HCT116 (cell line): ENCODE data around the gene MRPS2. TPM values are rescaled to one million over a fixed set of nuclear protein-coding genes. Genes with fewer than 3 reads are reported as not detected.

Source experiments
- ATAC-seq: fragments of 200-7000 bp; cut with Tn5 transposase; 2 replicates; pipeline ENCODE4 v1.9.1; 2020; ENCODE audit warnings: mild to moderate bottlenecking, moderate library complexity
- BruUV-seq: library from RNA; stranded (reverse); fragments of 400-500 nt; replicated peaks from 2 replicates; lab custom pipeline; 2021; lab: Mats Ljungman, UMichigan
- CTCF ChIA-PET: fragments of 300-600 bp; sonication (Branson Sonifier 250); formaldehyde crosslinking; loops from one replicate; lab custom pipeline; 2021; ENCODE audit warnings: antibody characterized with exemption; lab: Charles Lee
- POLR2A ChIA-PET: fragments of 300-600, 350-600 bp; sonication (Branson Sonifier 250); formaldehyde crosslinking; loops from one replicate; lab custom pipeline; 2021; ENCODE audit warnings: antibody characterized with exemption; lab: Charles Lee
- RAD21 ChIA-PET, 2 experiments: fragments of 300-600 bp; sonication (Branson Sonifier 250); formaldehyde crosslinking; loops; one replicate each; lab custom pipeline; 2023; ENCODE audit warnings: low total read pairs in 2 of 2; ENCODE audit not compliant: uncharacterized antibody in 2 of 2, unreplicated experiment in 2 of 2, low non-redundant PET in 1 of 2; lab: Charles Lee
- DNase-seq: peaks from one replicate; pipeline ENCODE4 v3.0.0-alpha.2; 2010; ENCODE audit warnings: low read depth, low spot score
- H2AFZ ChIP-seq: fragments of 200-600 bp; shearing (Covaris generic), sonication (generic); 2 replicates; pipeline ENCODE4 v1.6.1; 2017; ENCODE audit warnings: low read depth, mixed run types, mixed read lengths, antibody characterized with exemption, low read length; ENCODE audit not compliant: poor library complexity, severe bottlenecking
- H3K27ac ChIP-seq: 2 replicates; pipeline ENCODE4 v1.5.1; 2012; ENCODE audit warnings: low read depth, low read length
- H3K27me3 ChIP-seq: fragments of 200-600 bp; sonication (generic); 2 replicates; pipeline ENCODE4 v1.6.1; 2016; ENCODE audit warnings: mixed run types, low read length, mixed read lengths; ENCODE audit not compliant: insufficient read depth
- H3K36me3 ChIP-seq, 2 experiments: fragments of 200-500 bp in 1 of 2; fragments of 200-600 bp in 1 of 2; sonication (Bioruptor generic) in 1 of 2; sonication (generic) in 1 of 2; 2 replicates each; pipeline versions ENCODE4 v1.5.1 to v1.6.1; 2014 to 2016; ENCODE audit warnings: low read length in 2 of 2, inconsistent platforms in 1 of 2, mixed read lengths in 1 of 2, mixed run types in 1 of 2; ENCODE audit not compliant: insufficient read depth in 2 of 2, control insufficient read depth in 1 of 2
- H3K4me1 ChIP-seq, 2 experiments: fragments of 200-600 bp in 1 of 2; sonication (generic) in 1 of 2; 2 replicates each; pipeline versions ENCODE4 v1.5.1 to v1.6.1; 2012 to 2017; ENCODE audit warnings: low read length in 2 of 2, inconsistent platforms in 1 of 2, mild to moderate bottlenecking in 1 of 2, mixed read lengths in 1 of 2, mixed run types in 1 of 2, moderate library complexity in 1 of 2; ENCODE audit not compliant: insufficient read depth in 2 of 2, control insufficient read depth in 1 of 2
- H3K4me2 ChIP-seq: fragments of 200-600 bp; sonication (generic); 2 replicates; pipeline ENCODE4 v1.6.1; 2017; ENCODE audit warnings: mixed run types, low read length, mixed read lengths
- H3K4me3 ChIP-seq, 2 experiments: fragments of 200-600 bp in 1 of 2; sonication (generic) in 1 of 2; replicated peaks in 1 of 2; 2 replicates each; pipeline ENCODE4 v1.5.1; 2011 to 2016; ENCODE audit warnings: low read length in 2 of 2, control low read depth in 1 of 2, low read depth in 1 of 2, mild to moderate bottlenecking in 1 of 2, mixed read lengths in 1 of 2, mixed run types in 1 of 2
- H3K79me2 ChIP-seq: fragments of 200-600 bp; sonication (generic); 2 replicates; pipeline ENCODE4 v1.6.1; 2017; ENCODE audit warnings: mild to moderate bottlenecking, mixed run types, low read length, moderate library complexity, mixed read lengths; ENCODE audit not compliant: insufficient read depth
- H3K9ac ChIP-seq: fragments of 200-600 bp; sonication (generic); 2 replicates; pipeline ENCODE4 v1.6.1; 2016; ENCODE audit warnings: low read length, mixed read lengths
- H3K9me2 ChIP-seq: fragments of 200-600 bp; sonication (generic), shearing (Covaris generic); 2 replicates; pipeline ENCODE4 v1.6.1; 2017; ENCODE audit warnings: mixed run types, mild to moderate bottlenecking, moderate library complexity; ENCODE audit not compliant: insufficient read depth
- H3K9me3 ChIP-seq, 2 experiments: fragments of 200-500 bp in 1 of 2; fragments of 200-600 bp in 1 of 2; sonication (Bioruptor generic) in 1 of 2; sonication (generic) in 1 of 2; 2 replicates each; pipeline ENCODE4 v1.6.1; 2014 to 2017; ENCODE audit warnings: low read length in 2 of 2, mixed read lengths in 2 of 2, inconsistent platforms in 1 of 2, low read depth in 1 of 2, mild to moderate bottlenecking in 1 of 2, mixed run types in 1 of 2, moderate library complexity in 1 of 2; ENCODE audit not compliant: control insufficient read depth in 1 of 2, insufficient read depth in 1 of 2
- H4K20me1 ChIP-seq: fragments of 200-600 bp; sonication (generic), shearing (Covaris generic); 2 replicates; pipeline ENCODE4 v1.6.1; 2017; ENCODE audit warnings: mixed run types, mild to moderate bottlenecking, moderate library complexity; ENCODE audit not compliant: insufficient read depth
- CBX3 ChIP-seq: IDR thresholded peaks from 2 replicates; pipeline ENCODE4 v1.6.1; 2012; ENCODE audit warnings: low read depth
- CEBPB ChIP-seq: IDR thresholded peaks from 2 replicates; pipeline ENCODE4 v1.6.1; 2012; ENCODE audit warnings: low read depth
- EGR1 ChIP-seq: IDR thresholded peaks from 2 replicates; pipeline ENCODE4 v1.6.1; 2012; ENCODE audit warnings: low read depth
- ELF1 ChIP-seq: IDR thresholded peaks from 2 replicates; pipeline ENCODE4 v1.6.1; 2012; ENCODE audit warnings: low read depth, borderline replicate concordance
- EZH2phosphoT487 ChIP-seq: fragments of 200-600 bp; IDR thresholded peaks from 2 replicates; pipeline ENCODE4 v1.6.1; 2018; ENCODE audit warnings: antibody characterized with exemption, borderline replicate concordance
- JUND ChIP-seq: IDR thresholded peaks from 2 replicates; pipeline ENCODE4 v1.6.1; 2012
- POLR2A ChIP-seq: IDR thresholded peaks from 2 replicates; pipeline ENCODE4 v1.7.0; 2011; ENCODE audit warnings: borderline replicate concordance; ENCODE audit not compliant: insufficient read depth, insufficient read length; ENCODE audit errors: extremely low read depth
- POLR2AphosphoS5 ChIP-seq: IDR thresholded peaks from 2 replicates; pipeline ENCODE4 v1.6.1; 2011; ENCODE audit warnings: mild to moderate bottlenecking, low read depth, low read length, moderate library complexity
- RAD21 ChIP-seq: IDR thresholded peaks from 2 replicates; pipeline ENCODE4 v1.6.1; 2012; ENCODE audit warnings: low read depth, mild to moderate bottlenecking
- SRF ChIP-seq: IDR thresholded peaks from 2 replicates; pipeline ENCODE4 v1.6.1; 2012; ENCODE audit warnings: low read depth
- TCF7L2 ChIP-seq: IDR thresholded peaks from 2 replicates; pipeline ENCODE4 v1.7.0; 2011; ENCODE audit warnings: borderline replicate concordance, inconsistent platforms; ENCODE audit not compliant: insufficient read depth, insufficient read length; ENCODE audit errors: extremely low read depth
- YY1 ChIP-seq: IDR thresholded peaks from 2 replicates; pipeline ENCODE4 v1.6.1; 2011; ENCODE audit warnings: low read length, low read depth, moderate library complexity, mild to moderate bottlenecking; ENCODE audit not compliant: insufficient replicate concordance; ENCODE audit errors: extremely low read depth
- ZBTB33 ChIP-seq: IDR thresholded peaks from 2 replicates; pipeline ENCODE4 v1.6.1; 2011; ENCODE audit warnings: mild to moderate bottlenecking, low read length, moderate library complexity; ENCODE audit not compliant: insufficient replicate concordance; ENCODE audit errors: extremely low read depth
- ZNF274 ChIP-seq: fragments of 200-500 bp; sonication (Bioruptor generic); IDR thresholded peaks from 2 replicates; pipeline ENCODE4 v1.6.1; 2014; ENCODE audit warnings: mild to moderate bottlenecking, low read depth, low read length, inconsistent platforms
- intact Hi-C: fragments of 100-400 bp; cut with micrococcal nuclease; formaldehyde crosslinking; loops from 2 replicates; pipeline ENCODE4 v1.10.0; 2022
- total RNA-seq: library from RNA; stranded (reverse); gene quantifications from one replicate; pipeline ENCODE4 v1.2.1, GENCODE V29; 2021; ENCODE audit not compliant: unreplicated experiment
- TF ChIP-seq, protein P1 (sequence below), 3 experiments: fragments of 200-600 bp in 1 of 3; sonication (generic) in 1 of 3; IDR thresholded peaks in 2 of 3; conservative IDR thresholded peaks in 1 of 3; 2 replicates each; pipeline ENCODE4 v1.5.1; 2012 to 2017; ENCODE audit warnings: low read depth in 2 of 3, low read length in 2 of 3, antibody characterized with exemption in 1 of 3, borderline replicate concordance in 1 of 3, control low read depth in 1 of 3, mild to moderate bottlenecking in 1 of 3, mixed read lengths in 1 of 3, mixed run types in 1 of 3, moderate library complexity in 1 of 3; ENCODE audit not compliant: insufficient read depth in 1 of 3

The MRPS2 gene
- total RNA-seq, 1 experiment from 2014 or later, result 85.1 TPM

GRCh38 chr9:135508211-135508820 is 7.8 kb downstream of the MRPS2 start:
- BruUV-seq, result no TSS peak
- no peaks in the 10 kb centered on the region for H3K27me3 ChIP-seq
- CTCF ChIA-PET, result no interaction called here
- H3K4me2 ChIP-seq, result no peak overlapping the region
- peaks cover 6 to 24% of the 10 kb centered on the region in 2 experiments; a peak in 3 of 4 replicates for H3K4me1 ChIP-seq
- H3K9ac ChIP-seq, result no peak overlapping the region
- ATAC-seq (no peak), DNase-seq (no peak)
- H2AFZ ChIP-seq, result no peak overlapping the region
- RAD21 ChIA-PET, result no interaction called here
- POLR2A ChIA-PET, result no interaction called here
- H3K9me2 ChIP-seq, result no peaks in the 10 kb centered on the region
- H3K36me3 ChIP-seq, result peaks cover 9 to 20% of the 10 kb centered on the region in 2 experiments; a peak in 2 of 4 replicates
- H3K27ac ChIP-seq, result no peak overlapping the region
- no peaks in the 10 kb centered on the region; a peak in 1 of 4 replicates for H3K9me3 ChIP-seq
- TF ChIP-seq EZH2phosphoT487 (no peak), ELF1 (no peak), TCF7L2 (no peak), CEBPB (no peak), POLR2AphosphoS5 (no peak), ZBTB33 (no peak), ZNF274 (no peak), YY1 (no peak), RAD21 (no peak), CBX3 (no peak), EGR1 (no peak), SRF (no peak), POLR2A (no peak), JUND (no peak)
- TF ChIP-seq, protein P1, sequence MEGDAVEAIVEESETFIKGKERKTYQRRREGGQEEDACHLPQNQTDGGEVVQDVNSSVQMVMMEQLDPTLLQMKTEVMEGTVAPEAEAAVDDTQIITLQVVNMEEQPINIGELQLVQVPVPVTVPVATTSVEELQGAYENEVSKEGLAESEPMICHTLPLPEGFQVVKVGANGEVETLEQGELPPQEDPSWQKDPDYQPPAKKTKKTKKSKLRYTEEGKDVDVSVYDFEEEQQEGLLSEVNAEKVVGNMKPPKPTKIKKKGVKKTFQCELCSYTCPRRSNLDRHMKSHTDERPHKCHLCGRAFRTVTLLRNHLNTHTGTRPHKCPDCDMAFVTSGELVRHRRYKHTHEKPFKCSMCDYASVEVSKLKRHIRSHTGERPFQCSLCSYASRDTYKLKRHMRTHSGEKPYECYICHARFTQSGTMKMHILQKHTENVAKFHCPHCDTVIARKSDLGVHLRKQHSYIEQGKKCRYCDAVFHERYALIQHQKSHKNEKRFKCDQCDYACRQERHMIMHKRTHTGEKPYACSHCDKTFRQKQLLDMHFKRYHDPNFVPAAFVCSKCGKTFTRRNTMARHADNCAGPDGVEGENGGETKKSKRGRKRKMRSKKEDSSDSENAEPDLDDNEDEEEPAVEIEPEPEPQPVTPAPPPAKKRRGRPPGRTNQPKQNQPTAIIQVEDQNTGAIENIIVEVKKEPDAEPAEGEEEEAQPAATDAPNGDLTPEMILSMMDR (IDR thresholded peaks at IDR 0.05 in 2 of 3, conservative IDR thresholded peaks at IDR 0.05 in 1 of 3; ENCODE audit: borderline replicate concordance in 1 of 3, insufficient read depth in 1 of 3, low read depth in 2 of 3, low read length in 2 of 3), result no peak
- peaks cover 4% of the 10 kb centered on the region; the same call in 1 of the 2 replicates for H4K20me1 ChIP-seq
- intact Hi-C loops, result no loop called here
- H3K79me2 ChIP-seq, result peaks cover 12% of the 10 kb centered on the region
- H3K4me3 ChIP-seq, result no peak overlapping the region
